Aorta (tissue), 5 donors: ENCODE measurements around the gene VARS2. TPM values are rescaled to one million over a fixed set of nuclear protein-coding genes. Genes with fewer than 3 reads are reported as not detected.
"Not testable (repeated sequence)": the region's sequence is repeated elsewhere in the genome, so short reads cannot be mapped to it uniquely, and the experiment has no call there.

Experiments
- ATAC-seq: fragments of 200-7000 bp; cut with Tn5 transposase; one replicate; pipeline ENCODE4 v1.9.1; 2022; ENCODE audit warnings: moderate library complexity; ENCODE audit not compliant: low FRiP score
- DNase-seq, 2 donors: peaks; one replicate each; pipeline ENCODE4 v3.0.0-alpha.2; 2020
- H3K27ac ChIP-seq, 2 donors: one replicate each; pipeline ENCODE4 v1.5.1; 2013; ENCODE audit warnings: low read length in 2 of 2, mild to moderate bottlenecking in 2 of 2, moderate library complexity in 2 of 2, control low read depth in 1 of 2, inconsistent platforms in 1 of 2, low read depth in 1 of 2
- H3K27me3 ChIP-seq, 2 donors: one replicate each; pipeline ENCODE4 v1.6.1; 2013; ENCODE audit warnings: control low read depth in 1 of 2, low read length in 1 of 2, mild to moderate bottlenecking in 1 of 2, moderate library complexity in 1 of 2; ENCODE audit not compliant: insufficient read depth in 2 of 2, control insufficient read depth in 1 of 2
- H3K36me3 ChIP-seq, 2 donors: one replicate each; pipeline ENCODE4 v1.6.1; 2013; ENCODE audit warnings: control low read depth in 1 of 2, low read length in 1 of 2, mild to moderate bottlenecking in 1 of 2; ENCODE audit not compliant: insufficient read depth in 2 of 2, control insufficient read depth in 1 of 2
- H3K4me1 ChIP-seq, 2 donors: one replicate each; pipeline ENCODE4 v1.6.1; 2013; ENCODE audit warnings: low read length in 2 of 2, control low read depth in 1 of 2, mild to moderate bottlenecking in 1 of 2, moderate library complexity in 1 of 2; ENCODE audit not compliant: insufficient read depth in 2 of 2, control insufficient read depth in 1 of 2
- H3K4me3 ChIP-seq, 2 donors: one replicate each; pipeline ENCODE4 v1.5.1; 2013; ENCODE audit warnings: low read length in 2 of 2, control low read depth in 1 of 2, mild to moderate bottlenecking in 1 of 2
- H3K9me3 ChIP-seq: one replicate; pipeline ENCODE4 v1.6.1; 2013; ENCODE audit warnings: mild to moderate bottlenecking, low read length; ENCODE audit not compliant: control insufficient read depth
- WGBS, 2 donors: extraction: QIAGEN DNeasy Blood & Tissue Kit; methylation state at CpG; one replicate each; pipeline ENCODE4 v1.1.7; 2013; 5-methylcytosine and 5-hydroxymethylcytosine counted together
- intact Hi-C, 2 donors: fragments of 100-400 bp; cut with DNase I; formaldehyde crosslinking; loops; one replicate each; pipeline versions ENCODE4 v1.14.2 to v1.15.0; 2022
- polyA plus RNA-seq, 2 donors: library from polyadenylated mRNA; stranded (reverse); fragments of 200-250 nt; gene quantifications; one replicate each; pipeline ENCODE4 v1.2.3, GENCODE V29; 2013
- total RNA-seq, 2 donors: library from RNA; stranded (reverse); fragmentation: NEBNext Ultra II Directional; extraction: Animal tissue kit (Norgen Biotek cat#: 25700); gene quantifications; one replicate each; pipeline ENCODE4 v1.2.1, GENCODE V29; 2021
- donor health status: healthy with polysubstance abuse.
- donor health status: Bipolar disorder and iron deficiency.
- donor health status: DM: no; HTN: no; CAD: no.
- donor health status: DM: no; HTN: no; CAD: no.
- donor health status: DM: yes; HTN: yes; CAD: no.

The VARS2 gene
- total and polyA plus RNA-seq, 4 donors, result 9.6 to 65.7 (median 17.5) TPM

DNA sequence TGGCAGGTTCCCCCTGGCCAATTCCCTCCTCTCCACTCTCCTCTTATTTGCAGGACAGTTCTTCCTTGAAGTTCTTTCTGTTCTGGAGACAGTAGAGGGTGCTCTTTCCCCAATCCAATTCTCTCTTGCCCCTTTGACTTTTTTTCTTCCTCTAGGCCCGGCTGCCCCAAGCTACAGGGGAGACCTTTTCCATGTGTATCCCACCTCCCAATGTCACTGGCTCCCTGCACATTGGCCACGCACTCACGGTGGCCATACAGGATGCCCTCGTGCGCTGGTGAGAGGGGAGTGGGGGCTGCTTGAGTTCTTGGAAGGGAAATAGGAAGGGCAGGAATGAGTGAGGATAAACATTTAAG, 1.5 kb downstream of the VARS2 start:
- intact Hi-C loops, result loop anchor here (5.0 kb wide), 3 partner anchors 157 to 172 kb away; no protein-coding TSS in a partner anchor

DNA sequence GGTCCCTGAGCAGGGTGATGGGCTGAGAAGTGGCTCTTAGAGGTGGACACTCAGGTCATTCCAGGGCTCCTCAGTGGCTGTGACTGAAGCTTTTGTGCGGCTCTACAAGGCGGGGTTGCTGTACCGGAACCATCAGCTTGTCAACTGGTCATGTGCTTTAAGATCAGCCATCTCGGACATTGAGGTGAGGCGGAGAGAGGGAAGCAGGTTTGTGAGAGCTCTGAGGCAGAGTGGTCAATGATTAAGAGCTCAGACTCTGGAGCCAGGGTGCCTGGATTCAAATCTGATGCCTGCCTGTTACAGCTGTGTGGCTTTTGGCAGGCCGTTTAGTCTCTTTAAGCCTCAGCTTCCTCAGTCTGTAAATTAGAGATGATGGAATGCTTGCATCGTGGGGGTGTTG, 3.0 kb downstream of the VARS2 start:
- Histone ChIP-seq H3K4me3 (no peak overlapping the region), H3K9me3 (no peaks in the 10 kb centered on the region), H3K4me1 (no peaks in the 10 kb centered on the region), H3K27ac (no peak overlapping the region), H3K27me3 (no peaks in the 10 kb centered on the region), H3K36me3 (peaks cover 2 to 5% of the 10 kb centered on the region in 2 donors)
- WGBS, 2 donors, result 86 to 93% methylated on average over 7 of the region's 7 CpGs
- ATAC-seq, result no peak
- DNase-seq, result no peak
- intact Hi-C loops, result loop anchor here (5.0 kb wide), 3 partner anchors 155 to 170 kb away; no protein-coding TSS in a partner anchor

More for the DNA sequence above, 1.5 kb downstream of the VARS2 start:
- Histone ChIP-seq H3K27ac (no peak overlapping the region), H3K4me3 (no peak overlapping the region), H3K27me3 (no peaks in the 10 kb centered on the region), H3K36me3 (peaks cover 2 to 5% of the 10 kb centered on the region in 2 donors), H3K9me3 (no peaks in the 10 kb centered on the region), H3K4me1 (no peaks in the 10 kb centered on the region)
- DNase-seq (no peak), ATAC-seq (peak; percentile 38)
- WGBS, 2 donors, result 28 to 34% methylated on average over 5 of the region's 5 CpGs

- Histone ChIP-seq H3K9me3 (no peaks in the 10 kb centered on the region), H3K4me1 (no peaks in the 10 kb centered on the region), H3K4me3 (no peak overlapping the region), H3K27me3 (no peaks in the 10 kb centered on the region), H3K36me3 (peaks cover 2 to 5% of the 10 kb centered on the region in 2 donors), H3K27ac (no peak overlapping the region)
- intact Hi-C loops, result loop anchor here (5.0 kb wide), 3 partner anchors 155 to 170 kb away; no protein-coding TSS in a partner anchor
- DNase-seq, result no peak
- WGBS, 2 donors, result 86 to 87% methylated on average over 8 of the region's 8 CpGs
- no peak for ATAC-seq
Measured at GRCh38 chr6:30917487-30917886, 3.4 kb downstream of the VARS2 start.

DNA sequence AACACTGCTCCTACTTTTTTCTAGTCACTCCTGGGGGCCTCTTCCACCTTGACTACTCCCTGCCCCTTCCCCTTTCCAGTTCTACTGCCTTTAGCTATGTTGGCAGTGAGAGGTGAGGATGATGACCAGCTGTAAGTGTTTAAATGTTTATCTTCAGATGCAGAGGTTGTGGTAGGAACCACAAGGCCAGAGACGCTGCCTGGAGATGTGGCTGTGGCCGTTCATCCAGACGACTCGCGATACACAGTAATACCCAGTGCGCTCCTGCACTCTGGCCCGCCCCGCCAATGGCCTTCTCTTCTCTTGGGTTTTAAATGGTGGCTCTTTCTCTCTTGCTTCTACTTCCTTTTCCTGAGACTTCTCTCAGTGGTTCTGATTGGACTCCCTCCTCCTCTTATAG, 4.6 kb downstream of the VARS2 start:
- H3K9me3 ChIP-seq, result no peaks in the 10 kb centered on the region
- no peak overlapping the region for H3K4me3 ChIP-seq
- intact Hi-C loops, result loop anchor here (5.0 kb wide), 3 partner anchors 154 to 169 kb away; no protein-coding TSS in a partner anchor
- no peak for DNase-seq
- no peaks in the 10 kb centered on the region for H3K27me3 ChIP-seq
- H3K4me1 ChIP-seq, result no peaks in the 10 kb centered on the region
- H3K36me3 ChIP-seq, result peaks cover 2 to 5% of the 10 kb centered on the region in 2 donors
- 91 to 97% methylated on average over 8 of the region's 8 CpGs for WGBS, 2 donors
- no peak overlapping the region for H3K27ac ChIP-seq
- no peak for ATAC-seq

- Histone ChIP-seq H3K9me3 (no peaks in the 10 kb centered on the region), H3K4me3 (no peak overlapping the region), H3K4me1 (no peaks in the 10 kb centered on the region), H3K27me3 (no peaks in the 10 kb centered on the region), H3K27ac (no peak overlapping the region), H3K36me3 (peaks cover 2 to 5% of the 10 kb centered on the region in 2 donors)
- ATAC-seq (no peak), DNase-seq (no peak)
- intact Hi-C loops, result no loop called here
- WGBS, 2 donors, result 89 to 90% methylated on average over 7 of the region's 7 CpGs
Measured at GRCh38 chr6:30922447-30922852, 8.4 kb downstream of the VARS2 start.

- H3K27ac ChIP-seq, H3K27me3 ChIP-seq, ATAC-seq, H3K4me3 ChIP-seq, H3K4me1 ChIP-seq, DNase-seq, H3K36me3 ChIP-seq, intact Hi-C loops, H3K9me3 ChIP-seq: not testable (repeated sequence)
- WGBS, 2 donors, result 84 to 87% methylated on average over 9 of the region's 9 CpGs
Measured at GRCh38 chr6:30924040-30924627, 10.1 kb downstream of the VARS2 start.

DNA sequence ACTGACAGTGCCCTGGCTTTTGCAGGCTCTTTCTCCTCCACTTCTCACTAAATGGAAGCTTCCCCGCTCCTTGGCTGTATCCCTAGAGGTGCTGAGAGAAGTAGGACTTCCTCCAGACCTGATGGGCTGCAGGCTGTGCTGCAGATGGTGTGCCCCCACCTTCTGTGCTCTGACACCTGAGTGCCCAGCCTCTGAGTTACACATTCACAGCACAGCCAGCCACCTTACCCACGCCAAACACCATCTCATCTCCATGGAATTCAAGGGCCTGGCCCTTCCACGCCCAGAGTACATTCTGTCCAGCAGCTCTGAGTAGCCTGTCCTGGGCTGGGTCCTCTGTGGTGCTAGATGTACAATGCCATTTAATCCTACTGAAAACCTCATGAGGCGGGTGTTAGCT, 12.6 kb downstream of the VARS2 start:
- Histone ChIP-seq H3K4me1 (no peaks in the 10 kb centered on the region), H3K36me3 (no peaks in the 10 kb centered on the region), H3K9me3 (peaks cover 2% of the 10 kb centered on the region), H3K27me3 (no peaks in the 10 kb centered on the region), H3K27ac (peak overlapping the region in 1 of 2 donors; percentile 8), H3K4me3 (no peak overlapping the region)
- WGBS, 2 donors, result 71 to 76% methylated on average over 4 of the region's 4 CpGs
- DNase-seq (no peak), ATAC-seq (no peak)
- intact Hi-C loops, result no loop called here

- intact Hi-C loops, ATAC-seq: not testable (repeated sequence)
- 95 to 98% methylated on average over 3 of the region's 3 CpGs for WGBS, 2 donors
Measured at GRCh38 chr6:30927080-30927479, 13.0 kb downstream of the VARS2 start.

DNA sequence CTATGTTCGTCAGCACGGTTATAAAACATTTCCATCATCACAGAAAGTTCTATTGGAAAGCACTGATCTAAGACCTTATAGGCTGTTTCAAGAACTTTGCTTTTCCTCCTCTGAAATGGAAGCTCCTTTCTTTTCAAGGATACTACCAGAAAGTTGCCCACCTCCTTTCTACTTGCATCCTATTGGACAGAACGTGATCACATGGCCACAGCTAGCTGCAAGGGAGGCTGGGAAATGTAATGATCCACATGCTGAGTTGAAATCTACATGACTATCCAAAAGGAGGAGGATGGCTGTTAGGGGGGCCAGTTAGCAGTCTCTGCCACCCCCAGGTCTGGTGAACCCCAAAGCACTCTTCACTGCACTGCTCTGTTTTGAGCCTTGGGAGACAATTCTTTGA, 14.6 kb downstream of the VARS2 start:
- intact Hi-C loops, result no loop called here
- Histone ChIP-seq H3K9me3 (peaks cover 2% of the 10 kb centered on the region), H3K4me1 (no peaks in the 10 kb centered on the region), H3K27ac (no peak overlapping the region), H3K27me3 (no peaks in the 10 kb centered on the region), H3K36me3 (no peaks in the 10 kb centered on the region), H3K4me3 (no peak overlapping the region)
- 99 to 100% methylated on average over 3 of the region's 3 CpGs for WGBS, 2 donors
- ATAC-seq (no peak), DNase-seq (no peak)

More at GRCh38 chr6:30927080-30927479, 13.0 kb downstream of the VARS2 start:
- not testable (repeated sequence) for H3K27me3 ChIP-seq, H3K9me3 ChIP-seq, H3K4me3 ChIP-seq, DNase-seq, H3K36me3 ChIP-seq, H3K27ac ChIP-seq, H3K4me1 ChIP-seq
